ENCODE data around the gene ZNF785. TPM values are rescaled to one million over a fixed set of nuclear protein-coding genes. Genes with fewer than 3 reads are reported as not detected.

The ZNF785 gene
- total and polyA plus RNA-seq, 2 donors (not counting 3 experiments of a cell fraction or from before 2014, with no cell fraction given), result 7.8 to 21.9 TPM

DNA sequence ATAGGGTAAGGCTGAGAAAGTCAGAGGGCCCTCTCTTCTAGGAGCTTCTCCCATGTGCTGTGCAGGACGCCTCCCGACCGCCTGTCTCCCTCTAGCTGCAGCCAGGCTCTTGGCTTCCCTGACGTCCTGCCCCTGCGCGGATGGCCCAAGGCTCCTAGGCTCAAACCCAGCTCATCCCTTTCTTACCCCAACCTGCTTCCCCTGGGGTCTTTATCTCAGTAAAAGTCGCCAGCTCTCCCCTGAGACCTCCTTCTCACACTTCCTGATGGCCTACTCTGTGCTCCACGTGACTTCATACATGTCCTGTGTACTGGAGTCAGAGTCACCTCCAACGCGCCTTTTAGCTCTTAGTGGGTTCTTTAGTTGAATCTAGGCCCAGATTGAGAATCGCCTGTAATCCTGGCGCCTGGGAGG, 49.7 kb downstream of the ZNF785 start:
- Histone ChIP-seq H3K9ac (replicated peaks; ENCODE audit: extremely low read depth, insufficient read depth, low read length) (peak overlapping the region; percentile 90), H3K4me2 (ENCODE audit: insufficient read depth, low read length) (peak overlapping the region; percentile 78), H3K4me3 (replicated peaks in 1 of 3; ENCODE audit: insufficient read depth in 1 of 3, low read depth in 1 of 3, low read length in 3 of 3) (peak overlapping the region in 2 of 3 experiments; percentile 67 to 76), H3K9me1 (replicated peaks; ENCODE audit: control insufficient read depth, extremely low read depth, insufficient read depth, low read length) (no peaks in the 10 kb centered on the region), H3K9me3 (replicated peaks; ENCODE audit: control insufficient read depth, insufficient read depth, low read length) (no peaks in the 10 kb centered on the region), H4K20me1 (replicated peaks; ENCODE audit: control insufficient read depth, extremely low read depth, insufficient read depth, low read length) (no peaks in the 10 kb centered on the region), H3K4me1 (ENCODE audit: control insufficient read depth, extremely low read depth, insufficient read depth, low read length) (peaks cover 14% of the 10 kb centered on the region), H3K79me2 (ENCODE audit: control insufficient read depth, insufficient read depth, low read length) (peaks cover 2% of the 10 kb centered on the region), H3K36me3 (ENCODE audit: control insufficient read depth in 2 of 2, extremely low read depth in 1 of 2, insufficient read depth in 2 of 2, low read length in 2 of 2) (peaks cover 0 to 2% of the 10 kb centered on the region in 2 experiments), H3K27ac (ENCODE audit: insufficient read depth, low read depth, low read length) (no peak overlapping the region), H3K27me3 (ENCODE audit: control insufficient read depth in 2 of 2, insufficient read depth in 2 of 2, low read length in 2 of 2) (no peaks in the 10 kb centered on the region), H2AFZ (ENCODE audit: low read depth, low read length) (peak overlapping the region; percentile 98)
- intact Hi-C loops (cut with micrococcal nuclease), result loop anchor here (1.0 to 2.0 kb wide), 2 partner anchors 23 to 91 kb away; partner anchors contain the start of genes SEPHS2 and ZNF764
- DNase-seq (ENCODE audit: low read depth, low spot score), result peak; percentile 69
- no TSS peak for BruUV-seq (replicated peaks)
- FAIRE-seq, result no peak
- CTCF ChIA-PET, result interaction anchor here (0.6 to 2.8 kb wide), 30 partner anchors 8 to 158 kb away, joined by 3 to 30 read pairs (median 4); partner anchors contain the start of genes DCTPP1, ZNF48, ZNF688 and ZNF689
- TF ChIP-seq GATA2 (IDR thresholded peaks at IDR 0.05; ENCODE audit: insufficient read depth, insufficient read length, low read depth, low read length), result no peak
- TF ChIP-seq, protein P1, sequence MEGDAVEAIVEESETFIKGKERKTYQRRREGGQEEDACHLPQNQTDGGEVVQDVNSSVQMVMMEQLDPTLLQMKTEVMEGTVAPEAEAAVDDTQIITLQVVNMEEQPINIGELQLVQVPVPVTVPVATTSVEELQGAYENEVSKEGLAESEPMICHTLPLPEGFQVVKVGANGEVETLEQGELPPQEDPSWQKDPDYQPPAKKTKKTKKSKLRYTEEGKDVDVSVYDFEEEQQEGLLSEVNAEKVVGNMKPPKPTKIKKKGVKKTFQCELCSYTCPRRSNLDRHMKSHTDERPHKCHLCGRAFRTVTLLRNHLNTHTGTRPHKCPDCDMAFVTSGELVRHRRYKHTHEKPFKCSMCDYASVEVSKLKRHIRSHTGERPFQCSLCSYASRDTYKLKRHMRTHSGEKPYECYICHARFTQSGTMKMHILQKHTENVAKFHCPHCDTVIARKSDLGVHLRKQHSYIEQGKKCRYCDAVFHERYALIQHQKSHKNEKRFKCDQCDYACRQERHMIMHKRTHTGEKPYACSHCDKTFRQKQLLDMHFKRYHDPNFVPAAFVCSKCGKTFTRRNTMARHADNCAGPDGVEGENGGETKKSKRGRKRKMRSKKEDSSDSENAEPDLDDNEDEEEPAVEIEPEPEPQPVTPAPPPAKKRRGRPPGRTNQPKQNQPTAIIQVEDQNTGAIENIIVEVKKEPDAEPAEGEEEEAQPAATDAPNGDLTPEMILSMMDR (IDR thresholded peaks at IDR 0.05; ENCODE audit: extremely low read depth in 1 of 2, insufficient read depth in 1 of 2, low read depth in 1 of 2, low read length in 2 of 2), result peak; percentile 40 to 77
- dilution Hi-C loops (cut with MboI; ENCODE audit: extremely low pct_ligation_motif_present, low sequenced_read_pairs), result no loop called here
- POLR2A ChIA-PET, result interaction anchor here (1.8 kb wide), 1 partner anchor 22 kb away, joined by 13 read pairs; the partner anchor contains the start of gene ZNF764

DNA sequence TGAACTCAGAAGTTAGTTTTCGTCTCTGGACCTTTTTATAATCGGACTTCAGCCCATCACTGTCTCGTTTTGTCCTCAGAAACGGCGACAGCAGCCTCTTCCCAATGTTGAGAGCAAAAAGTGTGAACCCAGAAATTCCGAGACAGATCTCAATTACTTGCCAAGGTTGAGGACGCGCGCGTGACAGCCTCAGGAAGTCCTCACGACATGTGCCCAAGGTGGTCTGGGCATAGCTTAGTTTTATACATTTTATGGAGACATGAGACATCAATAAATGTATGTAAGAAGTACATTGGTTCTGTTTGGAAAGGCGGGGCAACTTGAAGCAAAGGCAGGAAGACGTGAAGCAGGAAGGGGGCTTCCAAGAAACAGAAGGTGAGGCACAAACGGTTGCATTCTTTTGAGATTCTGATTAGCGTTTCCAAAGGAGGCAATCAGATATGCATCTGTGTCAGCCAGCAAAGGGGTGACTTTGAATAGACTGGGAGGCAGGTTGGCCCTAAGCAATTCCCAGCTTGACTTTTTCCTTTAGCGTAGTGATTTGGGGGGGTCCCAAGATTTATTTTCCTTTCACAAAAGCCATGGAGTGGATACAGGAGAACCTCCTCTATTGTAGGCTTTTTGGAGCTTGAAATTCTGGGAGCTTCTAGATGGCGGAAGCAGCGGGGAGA, 50.3 kb downstream of the ZNF785 start:
- H3K27ac ChIP-seq (ENCODE audit: insufficient read depth, low read depth, low read length), result peak overlapping the region; percentile 76
- H3K4me1 ChIP-seq (ENCODE audit: control insufficient read depth, extremely low read depth, insufficient read depth, low read length), result peaks cover 14% of the 10 kb centered on the region
- peak overlapping the region; percentile 90 for H3K9ac ChIP-seq (replicated peaks; ENCODE audit: extremely low read depth, insufficient read depth, low read length)
- dilution Hi-C loops (cut with MboI; ENCODE audit: extremely low pct_ligation_motif_present, low sequenced_read_pairs) (no loop called here), intact Hi-C loops (cut with micrococcal nuclease) (loop anchor here (1.0 to 2.0 kb wide), 2 partner anchors 23 to 90 kb away; partner anchors contain the start of genes SEPHS2 and ZNF764)
- no peaks in the 10 kb centered on the region for H3K9me3 ChIP-seq (replicated peaks; ENCODE audit: control insufficient read depth, insufficient read depth, low read length)
- DNase-seq (ENCODE audit: low read depth, low spot score) (no peak), FAIRE-seq (no peak)
- H4K20me1 ChIP-seq (replicated peaks; ENCODE audit: control insufficient read depth, extremely low read depth, insufficient read depth, low read length), result no peaks in the 10 kb centered on the region
- peaks cover 2% of the 10 kb centered on the region for H3K79me2 ChIP-seq (ENCODE audit: control insufficient read depth, insufficient read depth, low read length)
- peaks cover 0 to 2% of the 10 kb centered on the region in 2 experiments for H3K36me3 ChIP-seq (ENCODE audit: control insufficient read depth in 2 of 2, extremely low read depth in 1 of 2, insufficient read depth in 2 of 2, low read length in 2 of 2)
- peak overlapping the region; percentile 98 for H2AFZ ChIP-seq (ENCODE audit: low read depth, low read length)
- BruUV-seq (replicated peaks), result TSS peak; percentile 92
- TF ChIP-seq GATA2 (IDR thresholded peaks at IDR 0.05; ENCODE audit: insufficient read depth, insufficient read length, low read depth, low read length) (no peak), POLR2A (IDR thresholded peaks at IDR 0.05; ENCODE audit: low read depth, low read length) (no peak)
- TF ChIP-seq, protein P2, sequence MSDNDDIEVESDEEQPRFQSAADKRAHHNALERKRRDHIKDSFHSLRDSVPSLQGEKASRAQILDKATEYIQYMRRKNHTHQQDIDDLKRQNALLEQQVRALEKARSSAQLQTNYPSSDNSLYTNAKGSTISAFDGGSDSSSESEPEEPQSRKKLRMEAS (IDR thresholded peaks at IDR 0.05; ENCODE audit: insufficient read depth, insufficient read length), result no peak
- TF ChIP-seq, protein P1 (IDR thresholded peaks at IDR 0.05; ENCODE audit: extremely low read depth in 1 of 2, insufficient read depth in 1 of 2, low read depth in 1 of 2, low read length in 2 of 2), result no peak
- no peaks in the 10 kb centered on the region for H3K27me3 ChIP-seq (ENCODE audit: control insufficient read depth in 2 of 2, insufficient read depth in 2 of 2, low read length in 2 of 2)
- ChIA-PET CTCF (interaction anchor here (0.6 to 2.8 kb wide), 31 partner anchors 8 to 159 kb away, joined by 3 to 30 read pairs (median 4); partner anchors contain the start of genes DCTPP1, ZNF688, ZNF689 and ZNF764), POLR2A (interaction anchor here (0.7 to 1.8 kb wide), 2 partner anchors 23 to 484 kb away, joined by 3 to 13 read pairs; partner anchors contain the start of gene ZNF764)
- peak overlapping the region; percentile 78 for H3K4me2 ChIP-seq (ENCODE audit: insufficient read depth, low read length)
- H3K9me1 ChIP-seq (replicated peaks; ENCODE audit: control insufficient read depth, extremely low read depth, insufficient read depth, low read length), result no peaks in the 10 kb centered on the region
- peak overlapping the region; percentile 62 to 76 (median 67) for H3K4me3 ChIP-seq (replicated peaks in 1 of 3; ENCODE audit: insufficient read depth in 1 of 3, low read depth in 1 of 3, low read length in 3 of 3)
